Trophoblast cell (in vitro differentiated cells and primary cell): ENCODE data around the gene SYT1. TPM values are rescaled to one million over a fixed set of nuclear protein-coding genes. Genes with fewer than 3 reads are reported as not detected.

Experiments used
- DNase-seq, 2 donors: peaks; one replicate each; pipeline ENCODE4 v3.0.0-alpha.2; 2016
- H2AFZ ChIP-seq: 2 replicates; pipeline ENCODE4 v1.6.1; 2013; ENCODE audit warnings: low read length, moderate library complexity, mild to moderate bottlenecking; ENCODE audit not compliant: insufficient read depth, poor library complexity
- H2AK5ac ChIP-seq: 2 replicates; pipeline ENCODE4 v1.6.1; 2013; ENCODE audit warnings: mild to moderate bottlenecking, low read length
- H2BK120ac ChIP-seq: 2 replicates; pipeline ENCODE4 v1.6.1; 2013; ENCODE audit warnings: low read length, mild to moderate bottlenecking, moderate library complexity; ENCODE audit not compliant: insufficient read depth, poor library complexity
- H2BK12ac ChIP-seq: 2 replicates; pipeline ENCODE4 v1.6.1; 2013; ENCODE audit warnings: mild to moderate bottlenecking, low read length, moderate library complexity
- H2BK5ac ChIP-seq: 2 replicates; pipeline ENCODE4 v1.6.1; 2013; ENCODE audit warnings: low read length, low read depth, moderate library complexity, mild to moderate bottlenecking; ENCODE audit not compliant: poor library complexity
- H3K14ac ChIP-seq: 2 replicates; pipeline ENCODE4 v1.6.1; 2013; ENCODE audit warnings: mild to moderate bottlenecking, low read length
- H3K18ac ChIP-seq: 2 replicates; pipeline ENCODE4 v1.6.1; 2013; ENCODE audit warnings: mild to moderate bottlenecking, low read length
- H3K23ac ChIP-seq: 2 replicates; pipeline ENCODE4 v1.6.1; 2013; ENCODE audit warnings: low read length
- H3K27ac ChIP-seq: 2 replicates; pipeline ENCODE4 v1.5.1; 2013; ENCODE audit warnings: low read depth, mild to moderate bottlenecking, inconsistent platforms, low read length, moderate library complexity
- H3K27me3 ChIP-seq: 2 replicates; pipeline ENCODE4 v1.6.1; 2013; ENCODE audit warnings: inconsistent platforms, mild to moderate bottlenecking, low read length, moderate library complexity; ENCODE audit not compliant: insufficient read depth
- H3K36me3 ChIP-seq, 2 experiments: 1 replicate in 1 of 2; 2 replicates in 1 of 2; pipeline ENCODE4 v1.6.1; 2013; ENCODE audit warnings: low read length in 2 of 2, mild to moderate bottlenecking in 2 of 2, moderate library complexity in 1 of 2; ENCODE audit not compliant: insufficient read depth in 2 of 2, control insufficient read depth in 1 of 2
- H3K4ac ChIP-seq: 2 replicates; pipeline ENCODE4 v1.6.1; 2013; ENCODE audit warnings: low read depth, mild to moderate bottlenecking, low read length, moderate library complexity
- H3K4me1 ChIP-seq, 2 experiments: 1 replicate in 1 of 2; 2 replicates in 1 of 2; pipeline ENCODE4 v1.6.1; 2013; ENCODE audit warnings: low read length in 2 of 2, mild to moderate bottlenecking in 2 of 2, moderate library complexity in 1 of 2; ENCODE audit not compliant: insufficient read depth in 2 of 2, control insufficient read depth in 1 of 2
- H3K4me2 ChIP-seq: 2 replicates; pipeline ENCODE4 v1.6.1; 2013; ENCODE audit warnings: inconsistent platforms, mild to moderate bottlenecking, low read length, moderate library complexity
- H3K4me3 ChIP-seq: 2 replicates; pipeline ENCODE4 v1.5.1; 2013; ENCODE audit warnings: mild to moderate bottlenecking, low read depth, low read length, inconsistent platforms
- H3K79me1 ChIP-seq: one replicate; pipeline ENCODE4 v1.6.1; 2013; ENCODE audit warnings: low read length
- H3K79me2 ChIP-seq: 2 replicates; pipeline ENCODE4 v1.6.1; 2013; ENCODE audit warnings: low read length, mild to moderate bottlenecking; ENCODE audit not compliant: control insufficient read depth, insufficient read depth, poor library complexity
- H3K9ac ChIP-seq: 2 replicates; pipeline ENCODE4 v1.6.1; 2013; ENCODE audit warnings: mild to moderate bottlenecking, low read length
- H3K9me3 ChIP-seq: 2 replicates; pipeline ENCODE4 v1.6.1; 2013; ENCODE audit warnings: low read depth, mild to moderate bottlenecking, control low read depth, inconsistent platforms, low read length; ENCODE audit not compliant: insufficient read depth
- H4K12ac ChIP-seq: 2 replicates; pipeline ENCODE4 v1.6.1; 2013; ENCODE audit warnings: low read depth, mild to moderate bottlenecking, low read length, moderate library complexity
- H4K8ac ChIP-seq: 2 replicates; pipeline ENCODE4 v1.6.1; 2013; ENCODE audit warnings: low read depth, mild to moderate bottlenecking, low read length, moderate library complexity
- H4K91ac ChIP-seq: one replicate; pipeline ENCODE4 v1.6.1; 2013; ENCODE audit warnings: low read depth, mild to moderate bottlenecking, low read length, moderate library complexity
- WGBS: extraction: QIAGEN DNeasy Blood & Tissue Kit; methylation state at CpG from one replicate; pipeline ENCODE4 v1.1.7; 2013; ENCODE audit warnings: missing lambda C conversion rate; ENCODE audit not compliant: insufficient read length, insufficient coverage; ENCODE audit errors: extremely low coverage; 5-methylcytosine and 5-hydroxymethylcytosine counted together
- polyA plus RNA-seq: library from polyadenylated mRNA; stranded (reverse); fragments of 200-250 nt; gene quantifications from 2 replicates; pipeline ENCODE4 v1.2.3, GENCODE V29; 2013

SYT1 gene
- 1.1 and 1.4 TPM in 2 replicates for polyA plus RNA-seq

DNA sequence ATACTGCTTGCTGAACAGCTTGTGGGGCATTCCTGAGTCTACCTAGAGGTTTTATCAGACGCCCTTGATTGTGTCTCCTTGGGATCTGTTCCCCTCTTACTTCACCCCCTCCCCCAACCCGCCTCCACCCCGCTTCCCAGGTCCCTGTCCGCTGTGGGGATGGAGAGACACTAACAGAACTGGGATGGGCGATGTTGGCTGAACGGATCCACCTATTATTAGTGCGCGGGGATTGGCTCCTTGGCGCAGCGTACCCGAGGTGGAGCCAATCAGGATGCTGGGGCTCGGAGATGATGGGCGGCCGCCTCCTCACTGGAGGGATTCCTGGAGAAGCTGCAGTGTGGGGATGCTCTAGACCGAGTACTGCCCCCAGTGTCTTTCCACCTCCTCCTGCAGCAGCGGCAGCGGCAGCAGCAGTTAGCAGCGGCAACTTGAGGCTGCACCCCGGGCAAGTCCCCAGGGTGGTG lies at the start of gene SYT1:
Gene SYT1, plus strand, starts transcription at position 372 of the 467 bp plus-strand sequence.
- no peaks in the 10 kb centered on the region for H3K36me3 ChIP-seq
- no peak within 1 kb of the TSS for H4K12ac ChIP-seq
- H3K4me3 ChIP-seq = peak within 1 kb of the TSS; percentile 67
- no peaks in the 10 kb centered on the region for H3K79me1 ChIP-seq
- no peak within 1 kb of the TSS for H3K14ac ChIP-seq
- peaks cover 2% of the 10 kb centered on the region for H3K27me3 ChIP-seq
- H4K91ac ChIP-seq = no peak within 1 kb of the TSS
- H3K23ac ChIP-seq = no peak within 1 kb of the TSS
- no peak within 1 kb of the TSS for H2BK120ac ChIP-seq
- H3K4ac ChIP-seq = no peak within 1 kb of the TSS
- no peaks in the 10 kb centered on the region for H3K79me2 ChIP-seq
- H3K18ac ChIP-seq = no peak within 1 kb of the TSS
- H3K27ac ChIP-seq = no peak within 1 kb of the TSS
- no peak for DNase-seq
- peak within 1 kb of the TSS; percentile 49 for H4K8ac ChIP-seq
- peak within 1 kb of the TSS; percentile 95 for H3K4me2 ChIP-seq
- no peak within 1 kb of the TSS for H2AK5ac ChIP-seq
- peak within 1 kb of the TSS; percentile 71 for H2AFZ ChIP-seq
- no CpG with 5 or more reads among the region's 19 CpGs for WGBS
- no peak within 1 kb of the TSS for H2BK5ac ChIP-seq
- no peaks in the 10 kb centered on the region for H3K9me3 ChIP-seq
- H3K9ac ChIP-seq = no peak within 1 kb of the TSS
- no peak within 1 kb of the TSS for H2BK12ac ChIP-seq
- peaks cover 6 to 10% of the 10 kb centered on the region in 2 experiments for H3K4me1 ChIP-seq

DNA sequence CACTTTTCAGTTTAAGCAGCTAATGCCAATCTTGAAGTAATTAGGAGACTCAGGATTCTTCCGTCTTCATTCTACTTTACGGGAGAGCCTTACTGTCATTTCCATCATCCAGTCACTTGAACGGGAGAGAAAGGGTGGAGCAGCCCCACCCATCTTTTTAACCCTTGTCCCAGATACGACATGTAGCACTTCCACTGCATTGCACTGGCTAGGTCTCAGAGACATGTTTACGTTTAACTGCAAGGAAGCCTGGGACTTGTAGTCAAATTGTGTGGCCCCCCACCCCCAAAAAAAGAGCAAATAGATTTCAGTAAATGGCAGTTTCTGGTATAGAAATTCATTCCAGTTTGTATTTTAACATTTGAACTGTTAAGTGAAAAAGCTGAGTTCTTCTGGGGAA lies 46.1 kb upstream of the SYT1 start:
- Histone ChIP-seq H2AK5ac (no peak overlapping the region), H4K8ac (no peak overlapping the region), H4K12ac (no peak overlapping the region), H3K9ac (no peak overlapping the region), H2BK12ac (no peak overlapping the region), H3K9me3 (no peaks in the 10 kb centered on the region), H3K36me3 (no peaks in the 10 kb centered on the region), H3K4me2 (no peak overlapping the region), H3K14ac (no peak overlapping the region), H3K4ac (no peak overlapping the region), H3K4me3 (no peak overlapping the region), H3K23ac (no peak overlapping the region), H3K18ac (no peak overlapping the region), H2BK5ac (no peak overlapping the region), H3K27ac (no peak overlapping the region), H2AFZ (no peak overlapping the region), H3K27me3 (no peaks in the 10 kb centered on the region), H4K91ac (no peak overlapping the region), H2BK120ac (no peak overlapping the region), H3K79me1 (no peaks in the 10 kb centered on the region), H3K4me1 (no peaks in the 10 kb centered on the region), H3K79me2 (no peaks in the 10 kb centered on the region)
- no CpG with 5 or more reads among the region's 5 CpGs for WGBS
- no peak for DNase-seq

DNA sequence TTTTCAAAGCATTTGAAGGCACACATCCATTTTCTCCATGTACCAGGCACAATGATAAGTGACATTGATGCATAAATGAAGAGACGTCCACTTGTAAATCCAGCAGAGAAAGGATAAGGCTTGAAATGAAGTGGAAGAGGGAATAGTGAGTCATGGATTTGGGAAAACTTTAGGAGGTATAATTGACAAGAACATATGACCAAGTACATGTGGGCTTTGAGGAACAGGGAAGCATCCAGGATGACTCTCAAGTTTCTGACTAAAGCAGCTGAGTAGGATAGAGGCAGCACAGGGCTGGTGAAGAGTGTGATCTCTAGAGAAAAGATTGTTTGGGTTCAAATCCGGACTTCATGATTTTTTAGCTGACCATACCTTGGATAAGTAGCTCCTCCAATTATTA lies 43.6 kb upstream of the SYT1 start:
- Histone ChIP-seq H3K4me2 (no peak overlapping the region), H3K4me1 (no peaks in the 10 kb centered on the region), H3K27ac (no peak overlapping the region), H3K4me3 (no peak overlapping the region), H3K27me3 (no peaks in the 10 kb centered on the region), H3K14ac (no peak overlapping the region), H3K79me1 (no peaks in the 10 kb centered on the region), H3K18ac (no peak overlapping the region), H2AK5ac (no peak overlapping the region), H4K91ac (no peak overlapping the region), H3K79me2 (no peaks in the 10 kb centered on the region), H2BK5ac (no peak overlapping the region), H3K9me3 (no peaks in the 10 kb centered on the region), H4K12ac (no peak overlapping the region), H2BK120ac (no peak overlapping the region), H3K9ac (no peak overlapping the region), H3K23ac (no peak overlapping the region), H2BK12ac (no peak overlapping the region), H4K8ac (no peak overlapping the region), H3K36me3 (no peaks in the 10 kb centered on the region), H2AFZ (no peak overlapping the region), H3K4ac (no peak overlapping the region)
- no CpG with 5 or more reads among the region's 2 CpGs for WGBS
- DNase-seq = no peak

DNA sequence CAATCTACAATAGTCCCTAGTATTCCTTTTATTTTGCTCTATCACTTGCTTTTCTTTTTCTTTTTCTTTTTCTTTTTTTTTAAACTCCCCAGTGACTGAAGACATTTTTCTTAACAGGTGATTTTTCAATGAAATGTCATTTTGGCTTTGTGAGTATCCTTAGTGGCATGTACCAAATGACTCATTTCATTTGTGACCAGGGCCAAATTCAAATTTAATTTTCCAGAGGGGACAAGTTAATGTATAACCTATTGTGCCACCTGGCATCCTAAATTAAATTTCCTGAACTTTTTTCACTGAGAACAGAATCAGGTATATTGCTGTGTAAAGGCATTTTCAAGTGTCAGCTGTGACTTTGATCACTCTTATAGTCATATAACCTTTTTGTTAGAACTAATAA lies 39.7 kb upstream of the SYT1 start:
- no peak overlapping the region for H4K12ac ChIP-seq
- no peak overlapping the region for H3K4me2 ChIP-seq
- no peak overlapping the region for H2BK12ac ChIP-seq
- H4K8ac ChIP-seq = no peak overlapping the region
- H3K23ac ChIP-seq = no peak overlapping the region
- H2AK5ac ChIP-seq = no peak overlapping the region
- H3K9ac ChIP-seq = no peak overlapping the region
- no peak overlapping the region for H2BK120ac ChIP-seq
- no peaks in the 10 kb centered on the region for H3K4me1 ChIP-seq
- no peaks in the 10 kb centered on the region for H3K79me1 ChIP-seq
- no peaks in the 10 kb centered on the region for H3K27me3 ChIP-seq
- no peak overlapping the region for H2BK5ac ChIP-seq
- no peaks in the 10 kb centered on the region for H3K79me2 ChIP-seq
- DNase-seq = no peak
- H3K4me3 ChIP-seq = no peak overlapping the region
- no peak overlapping the region for H3K4ac ChIP-seq
- H3K9me3 ChIP-seq = no peaks in the 10 kb centered on the region
- H3K27ac ChIP-seq = no peak overlapping the region
- no peaks in the 10 kb centered on the region for H3K36me3 ChIP-seq
- no peak overlapping the region for H2AFZ ChIP-seq
- H3K18ac ChIP-seq = no peak overlapping the region
- no peak overlapping the region for H3K14ac ChIP-seq
- H4K91ac ChIP-seq = no peak overlapping the region
